ENCODE measurements around the gene JMJD8. TPM values are rescaled to one million over a fixed set of nuclear protein-coding genes. Genes with fewer than 3 reads are reported as not detected.

The JMJD8 gene
- total RNA-seq, 1 experiment from 2014 or later: 147 TPM

GRCh38 chr16:658679-659571 is 25.2 kb downstream of the JMJD8 start:
- in situ Hi-C loops (cut with HindIII; ENCODE audit: low pct_unique_long_range_greater_than_20kb, low sequenced_read_pairs): no loop called here
- DNase-seq (ENCODE audit: low read depth): no peak

- DNase-seq (ENCODE audit: low read depth): no peak
- in situ Hi-C loops (cut with HindIII; ENCODE audit: low pct_unique_long_range_greater_than_20kb, low sequenced_read_pairs): no loop called here
Measured at GRCh38 chr16:657487-657886, 26.6 kb downstream of the JMJD8 start.

GRCh38 chr16:654034-654433 is 30.1 kb downstream of the JMJD8 start:
- no peak for DNase-seq (ENCODE audit: low read depth)
- in situ Hi-C loops (cut with HindIII; ENCODE audit: low pct_unique_long_range_greater_than_20kb, low sequenced_read_pairs): no loop called here

GRCh38 chr16:652454-653305 is 31.5 kb downstream of the JMJD8 start:
- in situ Hi-C loops (cut with HindIII; ENCODE audit: low pct_unique_long_range_greater_than_20kb, low sequenced_read_pairs): no loop called here

GRCh38 chr16:651844-652243 is 32.3 kb downstream of the JMJD8 start:
- no peak for DNase-seq (ENCODE audit: low read depth)
- in situ Hi-C loops (cut with HindIII; ENCODE audit: low pct_unique_long_range_greater_than_20kb, low sequenced_read_pairs): no loop called here

More at GRCh38 chr16:652454-653305, 31.5 kb downstream of the JMJD8 start:
- no peak for DNase-seq (ENCODE audit: low read depth)

- in situ Hi-C loops (cut with HindIII; ENCODE audit: low pct_unique_long_range_greater_than_20kb, low sequenced_read_pairs): no loop called here
- DNase-seq (ENCODE audit: low read depth): no peak
Measured at GRCh38 chr16:649631-650030, 34.5 kb downstream of the JMJD8 start.

GRCh38 chr16:648781-649589 is 35.1 kb downstream of the JMJD8 start, which contains the start of gene WDR90:
Gene WDR90, plus strand, starts transcription at chr16:649365. Its CDS starts 52 bp downstream, at chr16:649417.
- DNase-seq (ENCODE audit: low read depth): peak; percentile 92
- in situ Hi-C loops (cut with HindIII; ENCODE audit: low pct_unique_long_range_greater_than_20kb, low sequenced_read_pairs): no loop called here

GRCh38 chr16:648071-648780 is 35.9 kb downstream of the JMJD8 start:
- in situ Hi-C loops (cut with HindIII; ENCODE audit: low pct_unique_long_range_greater_than_20kb, low sequenced_read_pairs): no loop called here
- peak; percentile 79 for DNase-seq (ENCODE audit: low read depth)

- in situ Hi-C loops (cut with HindIII; ENCODE audit: low pct_unique_long_range_greater_than_20kb, low sequenced_read_pairs): no loop called here
- no peak for DNase-seq (ENCODE audit: low read depth)
Measured at GRCh38 chr16:647173-647902, 36.8 kb downstream of the JMJD8 start.

- in situ Hi-C loops (cut with HindIII; ENCODE audit: low pct_unique_long_range_greater_than_20kb, low sequenced_read_pairs): no loop called here
- DNase-seq (ENCODE audit: low read depth): no peak
Measured at GRCh38 chr16:646679-647172, 37.4 kb downstream of the JMJD8 start.

- peak; percentile 61 for DNase-seq (ENCODE audit: low read depth)
- in situ Hi-C loops (cut with HindIII; ENCODE audit: low pct_unique_long_range_greater_than_20kb, low sequenced_read_pairs): no loop called here
Measured at GRCh38 chr16:645852-646678, 38.1 kb downstream of the JMJD8 start.

GRCh38 chr16:644556-644955 is 39.6 kb downstream of the JMJD8 start:
- in situ Hi-C loops (cut with HindIII; ENCODE audit: low pct_unique_long_range_greater_than_20kb, low sequenced_read_pairs): no loop called here
- DNase-seq (ENCODE audit: low read depth): no peak

- in situ Hi-C loops (cut with HindIII; ENCODE audit: low pct_unique_long_range_greater_than_20kb, low sequenced_read_pairs): no loop called here
- DNase-seq (ENCODE audit: low read depth): no peak
Measured at GRCh38 chr16:643050-643368, 41.1 kb downstream of the JMJD8 start.

- in situ Hi-C loops (cut with HindIII; ENCODE audit: low pct_unique_long_range_greater_than_20kb, low sequenced_read_pairs): no loop called here
- DNase-seq (ENCODE audit: low read depth): peak; percentile 59
Measured at GRCh38 chr16:642189-643049, 41.7 kb downstream of the JMJD8 start.

- peak; percentile 88 for DNase-seq (ENCODE audit: low read depth)
- in situ Hi-C loops (cut with HindIII; ENCODE audit: low pct_unique_long_range_greater_than_20kb, low sequenced_read_pairs): no loop called here
Measured at GRCh38 chr16:641326-642188, 42.6 kb downstream of the JMJD8 start, which contains the start of gene MCRIP2. Gene MCRIP2, plus strand, starts transcription at chr16:641828. Its CDS starts 164 bp downstream, at chr16:641992.
